Adrenal gland (tissue), 5 donors: ENCODE data around the gene REG1A.

Experiments used
- CTCF ChIP-seq, 6 experiments: fragments of 450-650 bp in 4 of 6; fragments of 200-600 bp in 2 of 6; sonication (generic) in 1 of 6; IDR thresholded peaks; 1 replicate in 5 of 6; 2 replicates in 1 of 6; pipeline versions ENCODE4 v1.5.1 to v1.8.0; 2016 to 2021; ENCODE audit warnings: antibody characterized with exemption in 6 of 6, mild to moderate bottlenecking in 2 of 6, moderate library complexity in 1 of 6
- POLR2A ChIP-seq, 2 donors: fragments of 450-650 bp; IDR thresholded peaks; one replicate each; pipeline ENCODE4 v1.6.1; 2017; ENCODE audit warnings: antibody characterized with exemption in 2 of 2, mild to moderate bottlenecking in 2 of 2, moderate library complexity in 1 of 2
- donor health status: DM: no; HTN: no; CAD: no.

DNA sequence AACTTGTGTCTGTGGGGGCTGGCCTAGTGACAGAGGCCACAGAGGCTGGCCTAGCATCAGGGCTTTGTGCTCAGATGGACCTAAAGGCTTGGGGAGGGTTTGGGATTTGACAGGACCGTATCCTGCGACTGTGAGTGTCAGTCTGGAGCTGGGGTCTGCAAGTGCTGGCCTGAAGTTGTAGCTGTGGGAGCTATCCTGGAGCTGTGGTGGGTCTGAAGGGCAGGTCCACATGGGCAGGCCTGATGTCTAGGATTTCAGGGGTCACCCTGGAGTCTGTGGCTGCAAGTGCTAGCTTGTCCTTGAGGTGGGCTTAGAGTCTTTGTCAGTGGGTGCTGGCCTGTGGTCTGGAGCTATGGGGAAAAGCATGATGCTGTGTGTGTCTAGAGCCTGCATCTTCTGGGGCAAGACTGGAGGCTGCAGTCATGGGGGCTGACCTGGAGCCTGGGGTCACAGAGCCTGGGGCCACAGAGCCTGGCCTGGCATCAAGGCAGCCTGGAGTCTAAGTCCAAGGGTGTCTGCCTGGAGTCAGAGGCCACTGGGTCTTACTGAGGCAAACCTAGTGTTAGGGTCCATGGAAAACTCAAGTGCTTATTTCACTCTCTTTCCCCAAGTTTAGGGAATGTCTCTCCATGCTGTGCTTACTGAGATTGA, 35.7 kb downstream of the REG1A start:
- no peak for TF ChIP-seq CTCF (IDR thresholded peaks at IDR 0.05)
- TF ChIP-seq POLR2A (IDR thresholded peaks at IDR 0.05): no peak
